HEK293 (cell line): ENCODE measurements around the gene UQCRQ.

Experiments
- CTCF ChIA-PET: fragments of 350-600 bp; formaldehyde crosslinking; extraction: SDS; loops from one replicate; lab custom pipeline; 2021; ENCODE audit warnings: antibody characterized with exemption; lab: Yijun Ruan, JAX
- POLR2A ChIA-PET: fragments of 300-600 bp; formaldehyde crosslinking; extraction: SDS; loops from one replicate; lab custom pipeline; 2020; ENCODE audit warnings: antibody characterized with exemption, inconsistent platforms; lab: Yijun Ruan, JAX
- H3K27ac ChIP-seq: fragments of 200-500 bp; sonication (Bioruptor generic); 2 replicates; pipeline ENCODE4 v1.5.1; 2014; ENCODE audit warnings: low read depth, low read length, control low read depth, inconsistent platforms; ENCODE audit errors: extremely low read depth
- H3K36me3 ChIP-seq, 2 experiments: fragments of 200-500 bp in 1 of 2; sonication (Bioruptor generic) in 1 of 2; 1 replicate in 1 of 2; 2 replicates in 1 of 2; pipeline ENCODE4 v1.5.1; 2014 to 2017; ENCODE audit warnings: inconsistent platforms in 2 of 2, low read length in 2 of 2; ENCODE audit not compliant: control insufficient read depth in 2 of 2, insufficient read depth in 1 of 2
- H3K4me1 ChIP-seq: fragments of 200-500 bp; sonication (Bioruptor generic); 2 replicates; pipeline ENCODE4 v1.5.1; 2014; ENCODE audit warnings: mild to moderate bottlenecking, low read length, inconsistent platforms; ENCODE audit not compliant: control insufficient read depth, insufficient read depth
- H3K4me3 ChIP-seq: 2 replicates; pipeline ENCODE4 v1.5.1; 2011; ENCODE audit warnings: low read depth, mild to moderate bottlenecking, control low read depth, low read length, moderate library complexity
- H3K9me3 ChIP-seq: fragments of 200-500 bp; sonication (Bioruptor generic); 2 replicates; pipeline ENCODE4 v1.5.1; 2014; ENCODE audit warnings: low read depth, low read length, inconsistent platforms; ENCODE audit not compliant: control insufficient read depth, insufficient read depth
- IKZF3 ChIP-seq: fragments of 450-650 bp; IDR thresholded peaks from 2 replicates; pipeline ENCODE4 v1.5.0; 2018; ENCODE audit warnings: missing biosample characterization, mild to moderate bottlenecking, missing genetic modification characterization, moderate library complexity
- PATZ1 ChIP-seq: fragments of 450-650 bp; formaldehyde crosslinking; IDR thresholded peaks from 2 replicates; pipeline ENCODE4 v1.5.1; 2016; ENCODE audit warnings: missing biosample characterization, missing genetic modification characterization
- ZBTB48 ChIP-seq: fragments of 450-650 bp; formaldehyde crosslinking; IDR thresholded peaks from 2 replicates; pipeline ENCODE4 v1.5.1; 2016; ENCODE audit warnings: missing biosample characterization, missing genetic modification characterization
- ZNF10 ChIP-seq: fragments of 450-650 bp; formaldehyde crosslinking; IDR thresholded peaks from 2 replicates; pipeline ENCODE4 v1.5.1; 2017; ENCODE audit warnings: missing biosample characterization, missing genetic modification characterization
- ZNF169 ChIP-seq: fragments of 450-650 bp; formaldehyde crosslinking; IDR thresholded peaks from 2 replicates; pipeline ENCODE4 v1.5.1; 2016; ENCODE audit warnings: missing biosample characterization, missing genetic modification characterization
- ZNF174 ChIP-seq: fragments of 450-650 bp; formaldehyde crosslinking; IDR thresholded peaks from 2 replicates; pipeline ENCODE4 v1.5.0; 2017; ENCODE audit warnings: missing biosample characterization, mild to moderate bottlenecking, missing genetic modification characterization
- ZNF175 ChIP-seq: fragments of 450-650 bp; formaldehyde crosslinking; IDR thresholded peaks from 2 replicates; pipeline ENCODE4 v1.5.1; 2016; ENCODE audit warnings: missing biosample characterization, missing genetic modification characterization
- ZNF2 ChIP-seq: fragments of 450-650 bp; formaldehyde crosslinking; IDR thresholded peaks from 2 replicates; pipeline ENCODE4 v1.5.1; 2016; ENCODE audit warnings: missing biosample characterization, missing genetic modification characterization
- ZNF24 ChIP-seq: fragments of 450-650 bp; formaldehyde crosslinking; IDR thresholded peaks from 2 replicates; pipeline ENCODE4 v1.5.1; 2016; ENCODE audit warnings: missing biosample characterization, missing genetic modification characterization
- ZNF26 ChIP-seq: fragments of 450-650 bp; formaldehyde crosslinking; IDR thresholded peaks from 2 replicates; pipeline ENCODE4 v1.5.1; 2016; ENCODE audit warnings: missing biosample characterization, missing genetic modification characterization
- ZNF341 ChIP-seq: fragments of 450-650 bp; formaldehyde crosslinking; IDR thresholded peaks from 2 replicates; pipeline ENCODE4; 2016; ENCODE audit warnings: low read depth, missing biosample characterization, missing genetic modification characterization
- ZNF394 ChIP-seq: fragments of 450-650 bp; formaldehyde crosslinking; IDR thresholded peaks from 2 replicates; pipeline ENCODE4 v1.5.1; 2016; ENCODE audit warnings: missing biosample characterization, missing genetic modification characterization, mild to moderate bottlenecking, moderate library complexity, borderline replicate concordance
- ZNF398 ChIP-seq: fragments of 450-650 bp; formaldehyde crosslinking; IDR thresholded peaks from 2 replicates; pipeline ENCODE4 v1.5.1; 2017; ENCODE audit warnings: missing biosample characterization, missing genetic modification characterization
- ZNF423 ChIP-seq: fragments of 450-650 bp; formaldehyde crosslinking; IDR thresholded peaks from 2 replicates; pipeline ENCODE4 v1.5.1; 2016; ENCODE audit warnings: missing biosample characterization, missing genetic modification characterization
- ZNF449 ChIP-seq: fragments of 450-650 bp; formaldehyde crosslinking; IDR thresholded peaks from 2 replicates; pipeline ENCODE4 v1.5.1; 2017; ENCODE audit warnings: missing biosample characterization, mild to moderate bottlenecking, missing genetic modification characterization, moderate library complexity
- ZNF48 ChIP-seq: fragments of 450-650 bp; formaldehyde crosslinking; IDR thresholded peaks from 2 replicates; pipeline ENCODE4 v1.5.1; 2016; ENCODE audit warnings: missing biosample characterization, missing genetic modification characterization
- ZNF529 ChIP-seq: fragments of 450-650 bp; formaldehyde crosslinking; IDR thresholded peaks from 2 replicates; pipeline ENCODE4 v1.5.1; 2017; ENCODE audit warnings: missing genetic modification characterization, missing biosample characterization; ENCODE audit not compliant: insufficient replicate concordance
- ZNF654 ChIP-seq: fragments of 450-650 bp; formaldehyde crosslinking; IDR thresholded peaks from 2 replicates; pipeline ENCODE4 v1.5.1; 2016; ENCODE audit warnings: low read depth, missing biosample characterization, missing genetic modification characterization
- ZNF704 ChIP-seq: fragments of 450-650 bp; formaldehyde crosslinking; IDR thresholded peaks from 2 replicates; pipeline ENCODE4 v1.5.1; 2016; ENCODE audit warnings: missing biosample characterization, missing genetic modification characterization

Gene UQCRQ

GRCh38 chr5:132834057-132834456, 32.4 kb upstream of the UQCRQ start:
- CTCF ChIA-PET = no interaction called here
- H3K4me1 ChIP-seq = no peaks in the 10 kb centered on the region
- H3K4me3 ChIP-seq = no peak overlapping the region
- no peak overlapping the region for H3K27ac ChIP-seq
- peaks cover 0 to 1% of the 10 kb centered on the region in 2 experiments; a peak in 1 of 3 replicates for H3K36me3 ChIP-seq
- TF ChIP-seq IKZF3 (tag by site-specific recombination) = no peak
- TF ChIP-seq ZNF654 (tag by site-specific recombination) = no peak
- no peak for TF ChIP-seq ZNF398
- TF ChIP-seq ZNF449 (tag by site-specific recombination) = no peak
- TF ChIP-seq ZNF26 = no peak
- TF ChIP-seq ZNF175 (tag by site-specific recombination) = no peak
- no peak for TF ChIP-seq ZNF24 (tag by site-specific recombination)
- TF ChIP-seq ZNF174 (tag by site-specific recombination) = no peak
- no peak for TF ChIP-seq ZNF341 (tag by site-specific recombination)
- TF ChIP-seq ZNF169 = no peak
- no peak for TF ChIP-seq ZNF2
- no peak for TF ChIP-seq ZBTB48
- TF ChIP-seq PATZ1 (tag by site-specific recombination) = no peak
- no peak for TF ChIP-seq ZNF704 (tag by site-specific recombination)
- TF ChIP-seq ZNF10 (tag by site-specific recombination) = no peak
- no peak for TF ChIP-seq ZNF423 (tag by site-specific recombination)
- no peak for TF ChIP-seq ZNF529 (tag by site-specific recombination)
- TF ChIP-seq ZNF48 (tag by site-specific recombination) = no peak
- H3K9me3 ChIP-seq = no peaks in the 10 kb centered on the region
- POLR2A ChIA-PET = no interaction called here

- H3K9me3 ChIP-seq = no peaks in the 10 kb centered on the region
- H3K4me3 ChIP-seq = no peak overlapping the region
- no peaks in the 10 kb centered on the region for H3K36me3 ChIP-seq
- TF ChIP-seq ZNF394 (tag by site-specific recombination) = peak; percentile 55; the same call in 1 of the 2 replicates
- no peak for TF ChIP-seq ZNF174 (tag by site-specific recombination)
- ChIA-PET CTCF (no interaction called here), POLR2A (interaction anchor here (0.6 kb wide), 1 partner anchor 545 kb away, joined by 3 read pairs; no protein-coding TSS in a partner anchor)
- H3K4me1 ChIP-seq = no peaks in the 10 kb centered on the region
- no peak overlapping the region for H3K27ac ChIP-seq
Observed at GRCh38 chr5:132836852-132837251, 29.6 kb upstream of the UQCRQ start.
